G401.6 (cell line): ENCODE measurements around the gene RPRD1B.

Source experiments
- FAIRE-seq: peaks from 2 replicates; lab custom pipeline; 2012; peaks lifted over from hg19 to GRCh38; lab: Jason Lieb, UNC

The RPRD1B gene

GRCh38 chr20:38040276-38040675, 6.7 kb downstream of the RPRD1B start:
- no peak for FAIRE-seq

GRCh38 chr20:38043512-38044300, 10.2 kb downstream of the RPRD1B start:
- no peak for FAIRE-seq

DNA sequence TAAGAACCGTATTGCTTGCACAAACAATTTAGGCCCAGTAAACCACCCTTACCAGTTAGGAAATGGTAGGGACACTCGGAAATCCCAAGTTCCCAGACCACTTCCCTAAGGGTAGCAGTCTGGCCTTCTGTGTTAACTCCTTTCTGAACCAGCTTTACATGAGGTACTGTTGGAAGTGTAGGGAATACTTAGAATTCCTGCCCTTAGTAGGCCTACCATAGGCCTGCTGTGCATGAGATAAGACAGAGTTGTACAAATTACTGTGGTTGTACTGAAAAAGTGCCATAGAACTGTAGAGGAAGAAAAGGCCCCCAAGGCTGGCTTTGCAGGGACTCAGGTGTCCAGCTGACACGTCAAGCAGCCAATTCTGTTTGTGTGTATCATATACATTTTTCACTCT, 11.1 kb downstream of the RPRD1B start:
- FAIRE-seq: no peak

DNA sequence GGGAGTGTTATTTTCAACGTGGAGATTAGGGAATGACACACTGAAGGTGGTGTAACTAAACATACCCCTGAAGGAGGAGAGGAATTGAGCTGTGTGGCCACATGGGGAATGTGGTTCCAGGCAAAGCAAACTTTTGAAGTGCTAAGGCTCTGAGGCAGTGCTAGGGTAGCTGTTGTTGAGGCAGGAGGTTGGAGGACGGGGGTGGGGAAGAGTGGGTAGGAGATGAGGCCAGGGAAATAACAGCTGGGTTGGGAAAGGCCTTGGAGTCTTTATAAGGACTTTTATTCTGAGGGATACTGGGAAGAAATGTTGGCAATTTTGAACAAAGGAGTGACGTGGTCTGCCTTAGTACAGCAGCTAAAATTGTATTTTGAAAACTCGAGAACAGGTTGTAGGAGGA, 13.0 kb downstream of the RPRD1B start:
- no peak for FAIRE-seq

- no peak for FAIRE-seq
These were observed 16.3 kb downstream of the RPRD1B start for GRCh38 chr20:38049800-38050199.

DNA sequence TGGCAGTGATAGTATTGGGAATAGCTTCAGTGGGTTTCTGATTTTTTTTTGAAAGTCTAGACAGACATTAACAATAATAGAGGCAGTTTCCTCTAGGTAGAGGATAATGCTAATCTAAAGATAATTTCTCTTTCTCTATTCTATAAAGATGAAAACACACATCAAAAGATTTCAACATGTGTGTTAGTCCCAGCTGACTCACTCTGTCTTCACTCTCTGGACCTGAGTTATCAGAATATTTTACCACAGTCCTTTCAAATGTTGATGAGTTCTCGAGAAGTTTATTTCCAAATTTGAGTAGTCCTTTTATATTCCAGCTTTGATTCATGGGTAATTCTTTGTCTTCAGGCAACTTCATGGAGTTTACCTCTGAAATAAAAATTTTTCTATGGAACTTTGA, 17.1 kb downstream of the RPRD1B start:
- no peak for FAIRE-seq

DNA sequence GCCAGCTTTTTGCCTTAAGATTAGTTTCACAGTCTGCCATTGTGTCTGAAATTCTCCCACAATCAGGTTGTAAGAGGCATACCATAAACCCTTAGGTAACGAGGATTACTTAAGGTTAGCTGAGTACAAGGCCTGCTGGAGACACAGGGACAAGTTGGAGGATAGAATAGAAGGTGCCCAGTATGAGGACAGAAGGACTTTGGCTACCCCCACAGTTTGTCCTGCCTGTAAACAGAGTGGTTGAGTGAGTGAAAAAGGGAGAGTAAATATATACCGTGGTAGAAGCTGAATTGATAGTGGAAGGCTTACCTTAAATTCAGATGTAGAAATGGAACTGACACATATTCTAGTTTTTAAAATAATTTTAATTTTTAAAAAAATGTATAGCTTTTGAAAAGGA, 19.3 kb downstream of the RPRD1B start:
- no peak for FAIRE-seq

DNA sequence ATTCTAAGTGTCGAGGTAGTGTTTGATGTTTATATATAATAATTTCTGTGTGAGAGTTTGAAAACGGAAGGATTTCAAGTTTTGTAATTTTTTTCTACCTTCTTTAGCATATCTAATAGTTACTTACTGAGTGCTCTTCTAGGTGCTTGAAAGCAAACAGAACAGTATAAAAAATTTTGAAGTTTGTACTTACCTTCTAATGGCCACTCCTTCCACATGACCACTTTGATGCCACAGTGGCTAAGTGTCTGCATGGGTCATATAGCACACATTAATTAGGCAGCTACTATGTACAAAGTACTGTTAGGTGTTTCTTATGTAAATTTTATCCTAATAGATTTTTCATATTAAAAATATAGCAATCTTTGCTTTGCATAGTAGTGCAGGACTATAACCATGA, 21.1 kb downstream of the RPRD1B start:
- no peak for FAIRE-seq

GRCh38 chr20:38055294-38055693, 21.7 kb downstream of the RPRD1B start:
- FAIRE-seq: no peak

DNA sequence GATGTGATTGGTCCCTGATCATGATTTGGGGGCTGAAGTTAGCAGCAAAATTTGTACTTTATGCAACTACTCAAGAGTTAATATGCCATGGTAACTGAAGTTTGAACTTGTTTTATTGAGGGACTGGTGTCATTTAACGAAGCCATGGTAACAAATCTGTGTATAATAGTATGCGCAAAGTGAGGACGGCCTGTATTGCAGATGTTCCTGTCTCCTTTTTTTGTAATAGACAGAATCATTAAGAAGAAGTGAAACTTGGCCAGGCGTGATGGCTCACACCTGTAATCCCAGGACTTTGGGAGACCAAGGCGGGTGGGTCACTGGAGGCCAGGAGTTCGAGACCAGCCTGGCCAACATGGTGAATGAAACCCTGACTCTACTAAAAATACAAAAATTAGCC, 22.3 kb downstream of the RPRD1B start:
- FAIRE-seq: no peak

GRCh38 chr20:38057351-38057972, 23.9 kb downstream of the RPRD1B start:
- no peak for FAIRE-seq

- FAIRE-seq: no peak
These were observed 26.3 kb downstream of the RPRD1B start for GRCh38 chr20:38059832-38060231.

DNA sequence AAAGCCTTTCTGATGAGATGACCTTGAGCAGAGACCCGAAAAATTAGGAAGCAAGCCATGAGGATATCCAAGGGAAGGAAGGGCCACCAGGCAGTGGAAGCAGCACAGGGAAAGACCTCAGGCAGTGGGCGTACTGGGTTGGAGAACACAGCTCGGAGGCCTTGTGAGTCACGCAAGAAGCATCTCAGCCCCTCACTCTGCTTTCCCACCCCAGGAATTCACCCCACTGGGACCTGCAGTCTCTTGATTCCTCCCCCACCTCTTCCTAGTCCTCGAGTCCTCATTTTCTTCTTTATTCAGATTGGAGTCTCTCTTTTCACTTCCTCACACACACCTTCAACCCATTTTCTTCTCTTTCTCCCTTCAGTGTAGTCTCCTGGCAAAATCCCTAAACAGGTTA, 27.0 kb downstream of the RPRD1B start:
- FAIRE-seq: no peak

GRCh38 chr20:38061109-38061508, 27.6 kb downstream of the RPRD1B start:
- no peak for FAIRE-seq

GRCh38 chr20:38062890-38063289, 29.3 kb downstream of the RPRD1B start:
- FAIRE-seq: no peak

GRCh38 chr20:38063911-38064530, 30.5 kb downstream of the RPRD1B start:
- no peak for FAIRE-seq

DNA sequence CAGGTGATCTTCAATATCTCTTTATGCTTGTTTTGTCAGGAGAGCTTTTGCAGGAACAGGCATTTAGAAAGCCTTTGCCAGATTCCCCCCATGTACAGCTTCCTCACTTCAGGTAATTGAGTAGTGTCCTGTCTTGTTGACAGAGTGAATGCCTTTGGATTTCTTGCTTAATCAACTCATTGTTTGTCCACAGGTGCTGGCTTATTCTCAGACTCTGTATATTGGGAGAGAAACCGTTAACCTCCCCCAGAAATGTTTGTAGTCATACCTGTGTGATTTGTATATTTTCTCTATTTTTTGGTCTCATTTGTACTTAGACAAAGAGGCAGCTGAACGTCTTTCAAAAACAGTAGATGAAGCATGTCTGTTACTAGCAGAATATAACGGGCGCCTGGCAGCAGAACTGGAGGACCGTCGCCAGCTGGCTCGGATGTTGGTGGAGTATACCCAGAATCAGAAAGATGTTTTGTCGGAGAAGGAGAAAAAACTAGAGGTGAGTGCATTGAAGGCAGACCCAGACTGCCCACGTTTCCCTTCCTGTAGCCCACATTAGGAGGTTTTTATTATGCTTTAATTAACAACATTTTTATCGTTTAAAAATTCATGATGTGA, 32.3 kb downstream of the RPRD1B start:
- no peak for FAIRE-seq

GRCh38 chr20:38066969-38067716, 33.6 kb downstream of the RPRD1B start:
- FAIRE-seq: no peak

DNA sequence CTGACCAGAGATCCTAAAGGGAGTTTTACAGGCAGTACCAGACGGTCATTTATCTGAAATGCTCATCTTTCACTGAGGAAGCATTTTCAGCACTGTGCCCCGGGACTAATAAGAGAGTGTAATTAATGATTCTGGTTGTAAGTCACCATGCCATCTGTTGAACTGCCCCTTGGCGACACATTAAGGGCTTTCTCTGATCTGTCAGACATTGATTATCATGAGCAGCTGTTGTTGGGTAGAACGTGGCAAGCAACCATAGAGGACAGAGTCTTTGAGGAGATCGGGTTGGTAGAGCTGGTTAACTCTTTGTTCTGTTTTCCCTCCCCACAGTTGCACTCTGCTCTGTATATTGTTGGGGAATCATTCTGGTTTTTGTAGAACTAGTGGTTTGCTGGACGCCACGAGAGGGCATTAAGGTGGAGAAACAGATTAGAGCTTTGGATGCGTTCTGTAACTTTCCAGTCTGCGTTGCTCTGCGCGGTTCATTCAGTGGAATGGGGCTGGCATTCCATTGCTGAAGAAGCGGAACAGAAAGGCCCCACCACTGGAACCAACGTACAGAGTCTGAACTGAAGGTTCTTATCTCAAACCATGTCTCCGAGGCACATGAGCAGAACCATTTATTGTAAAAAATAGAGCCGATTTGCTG, 34.3 kb downstream of the RPRD1B start:
- no peak for FAIRE-seq

DNA sequence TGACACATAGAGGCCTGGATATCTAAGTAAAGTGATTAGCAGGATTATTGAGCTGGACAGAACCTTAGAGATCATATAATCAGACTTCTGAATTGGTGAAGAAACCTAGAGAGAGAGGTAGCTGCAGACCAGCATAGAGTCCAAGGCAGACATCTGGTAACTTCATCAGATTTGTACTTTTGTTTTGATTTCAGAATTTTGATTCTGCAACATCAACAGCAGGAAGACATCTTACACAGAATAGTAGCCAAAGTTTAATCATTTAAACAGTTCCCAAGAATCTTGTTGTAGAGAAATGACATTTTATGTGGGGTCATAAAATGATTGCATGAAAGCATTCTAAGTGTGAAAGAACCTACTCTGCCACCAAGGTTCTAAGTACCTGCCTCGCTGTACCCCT, 39.4 kb downstream of the RPRD1B start:
- FAIRE-seq: no peak

DNA sequence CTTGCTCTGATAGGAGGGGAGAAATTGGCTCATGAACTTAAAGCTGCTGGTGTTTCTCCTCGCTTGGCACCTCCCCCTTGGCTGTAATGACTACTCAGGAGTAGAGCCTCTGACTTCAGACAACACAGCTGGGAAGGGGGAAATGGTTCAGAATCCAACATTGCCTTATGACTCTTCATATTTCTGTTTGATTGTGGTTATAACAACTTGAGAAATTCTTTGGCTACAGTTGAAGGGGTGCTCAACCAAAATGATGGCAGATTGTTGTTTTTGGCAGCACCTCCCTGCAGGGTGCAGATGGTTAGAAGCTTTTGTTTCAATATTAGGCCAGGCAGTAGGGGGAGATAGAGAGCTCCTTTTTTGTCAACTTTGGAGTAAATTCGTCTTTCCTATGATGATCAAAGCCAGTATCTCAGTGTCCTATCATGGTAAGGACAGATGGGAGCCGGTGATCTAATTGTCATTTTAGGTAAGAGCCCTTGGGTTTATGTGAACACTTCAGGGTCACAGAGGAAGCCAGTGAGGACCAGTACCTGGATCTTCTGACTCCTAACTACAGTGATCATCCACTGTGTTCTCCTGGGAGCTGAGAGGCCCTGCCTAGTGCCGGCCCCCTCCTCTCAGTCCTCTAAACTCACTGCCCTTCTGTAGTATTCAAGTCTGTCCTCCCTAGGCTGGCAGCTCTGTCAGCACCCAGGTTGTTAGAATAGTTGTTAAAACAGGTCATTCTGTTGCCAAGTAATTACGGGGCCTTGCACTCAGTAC, 39.9 kb downstream of the RPRD1B start:
- no peak for FAIRE-seq
